ENCODE data around the gene BCR.

BCR gene

GRCh38 chr22:23243006-23243573, 62.8 kb downstream of the BCR start:
- Histone ChIP-seq H3K27me3 (ENCODE audit: control insufficient read depth, insufficient read depth, low read length) (no peaks in the 10 kb centered on the region), H3K9me3 (ENCODE audit: control insufficient read depth, low read length) (no peaks in the 10 kb centered on the region), H3K9ac (ENCODE audit: low read length) (no peak overlapping the region), H3K4me1 (ENCODE audit: control insufficient read depth, insufficient read depth, low read length) (peaks cover 17% of the 10 kb centered on the region), H3K36me3 (ENCODE audit: control insufficient read depth, insufficient read depth, low read length) (no peaks in the 10 kb centered on the region), H3K4me3 (ENCODE audit: low read length) (no peak overlapping the region)

DNA sequence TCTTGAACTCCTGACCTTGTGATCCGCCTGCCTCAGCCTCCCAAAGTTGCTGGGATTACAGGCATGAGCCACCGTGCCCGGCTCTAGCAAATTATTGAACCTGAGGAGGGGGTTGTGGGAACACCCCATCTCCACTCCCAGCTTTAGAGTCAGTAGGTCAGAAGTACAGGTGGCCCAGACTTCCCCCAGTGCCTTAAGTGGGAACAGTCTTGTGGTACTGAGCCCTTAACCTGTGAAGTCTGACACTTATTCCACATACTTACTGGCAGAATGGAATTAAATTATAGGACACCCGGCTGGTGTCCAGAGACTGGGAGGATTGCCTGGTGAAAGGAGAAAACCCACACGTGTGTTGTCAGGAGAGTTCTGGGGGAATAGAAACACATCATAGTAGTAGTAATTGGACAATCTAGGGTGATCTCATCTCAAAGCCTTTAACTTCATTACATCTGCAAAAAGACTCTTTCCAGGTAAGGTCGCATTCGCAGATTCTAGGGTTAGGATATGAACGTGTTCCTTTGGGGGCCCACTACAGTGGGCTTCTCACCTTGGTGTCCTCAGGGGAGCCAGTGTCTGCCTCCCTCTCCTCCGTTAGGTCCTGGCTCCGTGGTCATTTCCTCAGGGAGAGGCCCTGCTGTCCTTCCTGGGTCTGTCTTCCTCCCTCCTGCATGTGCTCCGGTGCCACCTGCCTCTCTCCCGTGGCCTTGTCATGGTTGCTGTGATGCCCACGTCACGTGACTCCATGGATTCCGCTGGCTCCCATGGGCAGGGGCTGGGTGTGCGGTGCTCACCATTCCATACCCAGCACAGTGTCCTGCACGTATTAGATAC, 63.8 kb downstream of the BCR start:
- H3K9ac ChIP-seq (ENCODE audit: low read length) = no peak overlapping the region
- H3K36me3 ChIP-seq (ENCODE audit: control insufficient read depth, insufficient read depth, low read length) = no peaks in the 10 kb centered on the region
- H3K9me3 ChIP-seq (ENCODE audit: control insufficient read depth, low read length) = no peaks in the 10 kb centered on the region
- H3K4me1 ChIP-seq (ENCODE audit: control insufficient read depth, insufficient read depth, low read length) = peaks cover 25% of the 10 kb centered on the region
- no peaks in the 10 kb centered on the region for H3K27me3 ChIP-seq (ENCODE audit: control insufficient read depth, insufficient read depth, low read length)
- no peak overlapping the region for H3K4me3 ChIP-seq (ENCODE audit: low read length)

DNA sequence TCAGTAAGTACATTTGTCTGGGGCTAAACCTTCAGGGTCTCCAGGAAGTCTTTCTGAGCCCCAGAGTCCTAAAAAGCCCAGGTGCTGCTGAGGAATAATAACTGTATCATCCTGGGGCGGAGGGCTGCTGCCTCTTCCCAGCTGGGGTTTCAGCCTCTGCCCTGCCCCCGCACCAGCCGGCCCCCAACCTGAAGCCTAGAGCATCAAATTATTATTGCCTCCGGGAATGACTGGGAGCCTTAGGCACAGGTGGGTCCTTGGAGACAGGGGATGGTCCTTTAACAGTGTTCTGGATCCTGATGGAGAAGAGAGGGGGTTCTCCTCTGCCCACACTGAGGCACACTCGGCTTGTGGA, 64.4 kb downstream of the BCR start:
- H3K4me3 ChIP-seq (ENCODE audit: low read length) = no peak overlapping the region
- no peaks in the 10 kb centered on the region for H3K27me3 ChIP-seq (ENCODE audit: control insufficient read depth, insufficient read depth, low read length)
- H3K36me3 ChIP-seq (ENCODE audit: control insufficient read depth, insufficient read depth, low read length) = no peaks in the 10 kb centered on the region
- H3K9ac ChIP-seq (ENCODE audit: low read length) = no peak overlapping the region
- H3K9me3 ChIP-seq (ENCODE audit: control insufficient read depth, low read length) = no peaks in the 10 kb centered on the region
- H3K4me1 ChIP-seq (ENCODE audit: control insufficient read depth, insufficient read depth, low read length) = peaks cover 28% of the 10 kb centered on the region

GRCh38 chr22:23245045-23245798, 64.9 kb downstream of the BCR start:
- H3K4me1 ChIP-seq (ENCODE audit: control insufficient read depth, insufficient read depth, low read length) = peaks cover 34% of the 10 kb centered on the region
- no peaks in the 10 kb centered on the region for H3K36me3 ChIP-seq (ENCODE audit: control insufficient read depth, insufficient read depth, low read length)
- no peak overlapping the region for H3K9ac ChIP-seq (ENCODE audit: low read length)
- H3K9me3 ChIP-seq (ENCODE audit: control insufficient read depth, low read length) = no peaks in the 10 kb centered on the region
- H3K27me3 ChIP-seq (ENCODE audit: control insufficient read depth, insufficient read depth, low read length) = no peaks in the 10 kb centered on the region
- H3K4me3 ChIP-seq (ENCODE audit: low read length) = no peak overlapping the region

DNA sequence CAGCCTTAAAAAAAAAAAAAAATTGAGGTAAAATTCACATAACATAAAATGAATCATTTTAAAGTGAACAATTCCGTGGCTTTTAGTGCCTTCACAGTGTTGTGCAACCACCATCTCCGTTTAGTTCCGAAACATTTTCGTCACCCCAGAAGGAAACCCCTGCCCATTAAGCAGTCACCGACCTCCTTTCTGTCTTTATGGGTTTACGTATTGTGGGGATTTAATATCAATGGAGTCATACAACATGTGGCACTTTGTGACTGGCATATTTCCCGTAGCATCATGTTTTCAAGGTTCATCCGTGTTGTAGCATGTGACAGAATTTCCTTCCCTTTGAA, 65.5 kb downstream of the BCR start:
- peaks cover 38% of the 10 kb centered on the region for H3K4me1 ChIP-seq (ENCODE audit: control insufficient read depth, insufficient read depth, low read length)
- no peaks in the 10 kb centered on the region for H3K27me3 ChIP-seq (ENCODE audit: control insufficient read depth, insufficient read depth, low read length)
- no peak overlapping the region for H3K9ac ChIP-seq (ENCODE audit: low read length)
- no peak overlapping the region for H3K4me3 ChIP-seq (ENCODE audit: low read length)
- no peaks in the 10 kb centered on the region for H3K9me3 ChIP-seq (ENCODE audit: control insufficient read depth, low read length)
- H3K36me3 ChIP-seq (ENCODE audit: control insufficient read depth, insufficient read depth, low read length) = no peaks in the 10 kb centered on the region

DNA sequence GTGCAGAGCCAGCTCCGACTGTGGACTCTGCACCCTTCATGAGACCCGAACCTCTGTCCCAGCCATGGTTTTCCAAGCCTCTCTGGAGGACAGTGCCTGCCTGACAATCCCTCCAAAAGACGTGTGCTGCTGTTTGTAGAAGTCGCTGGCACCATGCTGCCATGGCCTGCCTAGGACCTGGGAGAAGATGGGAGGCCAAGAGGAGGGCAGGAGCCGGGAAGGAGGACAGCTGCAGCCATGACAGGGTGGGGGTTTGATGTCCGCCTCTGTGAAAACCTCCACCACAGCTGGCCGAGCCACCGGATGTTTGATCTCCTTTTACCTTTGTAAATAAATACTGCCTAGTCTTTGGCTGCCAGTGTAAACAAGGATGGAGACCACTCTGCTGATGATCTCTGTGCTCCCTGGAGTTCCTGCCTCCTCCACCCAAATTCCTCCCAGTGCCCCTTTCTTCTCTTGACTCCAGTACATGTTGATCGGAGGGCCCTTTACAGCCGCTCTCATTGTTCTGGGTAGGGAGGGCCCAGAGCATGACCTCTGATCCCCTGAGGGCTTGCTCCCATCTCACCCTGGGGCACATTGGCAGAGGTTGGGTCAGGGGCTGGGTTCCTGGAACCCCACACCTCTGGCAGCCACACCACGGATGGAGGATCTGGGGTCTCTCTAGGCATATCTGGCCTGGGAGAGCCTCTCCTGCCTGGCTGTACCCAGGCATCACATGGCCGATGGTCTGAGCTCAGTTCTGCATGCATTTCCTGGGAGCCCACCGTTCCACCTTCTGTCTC, 66.9 kb downstream of the BCR start:
- Histone ChIP-seq H3K9me3 (ENCODE audit: control insufficient read depth, low read length) (no peaks in the 10 kb centered on the region), H3K36me3 (ENCODE audit: control insufficient read depth, insufficient read depth, low read length) (no peaks in the 10 kb centered on the region), H3K9ac (ENCODE audit: low read length) (no peak overlapping the region), H3K27me3 (ENCODE audit: control insufficient read depth, insufficient read depth, low read length) (no peaks in the 10 kb centered on the region), H3K4me1 (ENCODE audit: control insufficient read depth, insufficient read depth, low read length) (peaks cover 52% of the 10 kb centered on the region), H3K4me3 (ENCODE audit: low read length) (no peak overlapping the region)

DNA sequence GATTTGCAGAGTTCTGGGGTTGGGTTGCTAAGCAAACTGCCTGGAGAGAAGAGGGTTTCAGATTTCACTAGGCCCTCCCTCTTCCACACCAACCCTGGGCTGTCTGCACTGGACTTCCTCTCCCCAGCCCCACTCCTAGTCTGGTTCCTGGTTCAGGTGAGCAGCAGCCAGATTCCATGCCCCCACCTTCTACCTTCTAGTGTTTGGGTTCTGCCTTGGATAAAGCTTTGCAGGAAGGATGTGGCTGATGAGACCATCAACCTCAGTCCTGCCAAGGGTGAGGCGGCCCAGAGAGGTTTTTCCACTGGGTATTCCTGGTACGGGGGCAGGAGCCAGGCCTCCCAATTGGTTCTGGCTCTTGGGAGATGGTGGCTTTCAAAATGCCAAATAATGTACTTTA, 68.3 kb downstream of the BCR start:
- Histone ChIP-seq H3K36me3 (ENCODE audit: control insufficient read depth, insufficient read depth, low read length) (no peaks in the 10 kb centered on the region), H3K9me3 (ENCODE audit: control insufficient read depth, low read length) (no peaks in the 10 kb centered on the region), H3K9ac (ENCODE audit: low read length) (no peak overlapping the region), H3K4me1 (ENCODE audit: control insufficient read depth, insufficient read depth, low read length) (peaks cover 52% of the 10 kb centered on the region), H3K27me3 (ENCODE audit: control insufficient read depth, insufficient read depth, low read length) (no peaks in the 10 kb centered on the region), H3K4me3 (ENCODE audit: low read length) (no peak overlapping the region)

DNA sequence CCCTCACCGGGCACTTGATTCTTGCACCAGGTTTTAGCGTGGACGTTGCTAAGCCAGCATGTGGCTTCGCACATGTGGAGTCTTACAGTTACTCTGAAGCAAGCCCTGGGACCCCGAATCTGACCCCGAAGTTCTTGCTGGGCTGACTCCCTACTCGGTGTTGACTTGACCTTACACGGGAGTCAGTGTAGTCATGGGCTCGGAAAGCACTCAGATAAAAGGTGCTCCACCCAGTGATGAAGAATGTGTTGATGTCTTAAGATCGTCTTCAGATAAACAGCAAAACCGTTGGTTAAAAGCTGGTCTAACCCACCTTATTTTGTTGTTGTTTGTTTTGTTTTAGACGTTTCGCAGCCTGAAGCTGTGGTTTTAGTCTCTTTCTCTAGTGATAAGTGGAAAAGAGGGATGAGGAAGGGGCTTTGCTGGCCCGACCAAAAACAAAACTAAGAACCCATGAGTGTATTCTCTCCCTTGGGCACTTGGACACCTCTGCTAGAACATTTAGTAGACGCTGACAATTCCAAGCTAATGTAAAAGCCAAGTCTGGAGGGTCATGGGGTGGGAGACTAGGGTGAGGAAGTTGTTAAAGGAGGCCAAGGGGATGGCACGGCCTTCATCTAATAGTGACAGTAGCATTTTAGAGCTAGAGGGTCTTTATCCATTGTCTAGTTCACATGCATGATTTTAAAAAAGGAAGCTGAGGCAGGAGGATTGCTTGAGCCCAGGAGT, 69.9 kb downstream of the BCR start:
- Histone ChIP-seq H3K36me3 (ENCODE audit: control insufficient read depth, insufficient read depth, low read length) (peaks cover 4% of the 10 kb centered on the region), H3K27me3 (ENCODE audit: control insufficient read depth, insufficient read depth, low read length) (no peaks in the 10 kb centered on the region)

GRCh38 chr22:23250785-23251363, 70.6 kb downstream of the BCR start:
- peaks cover 56% of the 10 kb centered on the region for H3K4me1 ChIP-seq (ENCODE audit: control insufficient read depth, insufficient read depth, low read length)
- H3K9ac ChIP-seq (ENCODE audit: low read length) = no peak overlapping the region
- H3K27me3 ChIP-seq (ENCODE audit: control insufficient read depth, insufficient read depth, low read length) = no peaks in the 10 kb centered on the region
- H3K9me3 ChIP-seq (ENCODE audit: control insufficient read depth, low read length) = no peaks in the 10 kb centered on the region
- H3K4me3 ChIP-seq (ENCODE audit: low read length) = no peak overlapping the region
- peaks cover 7% of the 10 kb centered on the region for H3K36me3 ChIP-seq (ENCODE audit: control insufficient read depth, insufficient read depth, low read length)

More for the DNA sequence above, 69.9 kb downstream of the BCR start:
- Histone ChIP-seq H3K9me3 (ENCODE audit: control insufficient read depth, low read length) (no peaks in the 10 kb centered on the region), H3K9ac (ENCODE audit: low read length) (no peak overlapping the region), H3K4me1 (ENCODE audit: control insufficient read depth, insufficient read depth, low read length) (peaks cover 52% of the 10 kb centered on the region), H3K4me3 (ENCODE audit: low read length) (no peak overlapping the region)

- peaks cover 10% of the 10 kb centered on the region for H3K36me3 ChIP-seq (ENCODE audit: control insufficient read depth, insufficient read depth, low read length)
- no peaks in the 10 kb centered on the region for H3K27me3 ChIP-seq (ENCODE audit: control insufficient read depth, insufficient read depth, low read length)
- peaks cover 61% of the 10 kb centered on the region for H3K4me1 ChIP-seq (ENCODE audit: control insufficient read depth, insufficient read depth, low read length)
- no peak overlapping the region for H3K9ac ChIP-seq (ENCODE audit: low read length)
- H3K4me3 ChIP-seq (ENCODE audit: low read length) = no peak overlapping the region
- H3K9me3 ChIP-seq (ENCODE audit: control insufficient read depth, low read length) = no peaks in the 10 kb centered on the region
These were observed 71.3 kb downstream of the BCR start for GRCh38 chr22:23251445-23252093.
